OCI-LY1 (cell line): ENCODE results near the gene STAP1.

ENCODE experiments used
- EZH2 ChIP-seq: fragments of 200-600 bp; sonication (generic), shearing (Covaris generic); IDR thresholded peaks from 2 replicates; pipeline ENCODE4 v1.8.0; 2017; ENCODE audit warnings: borderline replicate concordance, mixed run types, mild to moderate bottlenecking, antibody characterized with exemption, low read length, moderate library complexity, mixed read lengths
- TF ChIP-seq, protein P1 (sequence below): fragments of 200-600 bp; sonication (generic), shearing (Covaris generic); IDR thresholded peaks from 2 replicates; pipeline ENCODE4 v1.5.1; 2017; ENCODE audit warnings: mild to moderate bottlenecking, antibody characterized with exemption, low read length, moderate library complexity, mixed read lengths

DNA sequence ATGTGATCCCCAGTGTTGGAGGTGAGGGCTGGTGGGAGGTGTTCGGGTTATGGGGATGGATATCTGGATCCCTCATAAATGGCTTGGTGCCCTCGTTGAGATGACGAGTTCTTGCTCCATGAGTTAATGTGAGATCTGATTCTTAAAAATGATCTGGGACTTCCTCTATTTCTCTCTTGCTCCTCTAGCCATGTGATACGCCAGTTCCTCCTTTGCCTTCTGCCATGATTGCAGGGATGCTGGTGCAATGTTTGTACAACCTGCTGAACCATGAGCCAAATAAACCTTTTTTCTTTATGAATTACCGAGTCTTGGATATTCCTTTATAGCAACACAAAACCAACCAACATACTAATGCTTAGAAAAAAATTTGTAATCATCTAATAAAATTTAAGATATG is 56.6 kb downstream of the STAP1 start:
- TF ChIP-seq, protein P1, sequence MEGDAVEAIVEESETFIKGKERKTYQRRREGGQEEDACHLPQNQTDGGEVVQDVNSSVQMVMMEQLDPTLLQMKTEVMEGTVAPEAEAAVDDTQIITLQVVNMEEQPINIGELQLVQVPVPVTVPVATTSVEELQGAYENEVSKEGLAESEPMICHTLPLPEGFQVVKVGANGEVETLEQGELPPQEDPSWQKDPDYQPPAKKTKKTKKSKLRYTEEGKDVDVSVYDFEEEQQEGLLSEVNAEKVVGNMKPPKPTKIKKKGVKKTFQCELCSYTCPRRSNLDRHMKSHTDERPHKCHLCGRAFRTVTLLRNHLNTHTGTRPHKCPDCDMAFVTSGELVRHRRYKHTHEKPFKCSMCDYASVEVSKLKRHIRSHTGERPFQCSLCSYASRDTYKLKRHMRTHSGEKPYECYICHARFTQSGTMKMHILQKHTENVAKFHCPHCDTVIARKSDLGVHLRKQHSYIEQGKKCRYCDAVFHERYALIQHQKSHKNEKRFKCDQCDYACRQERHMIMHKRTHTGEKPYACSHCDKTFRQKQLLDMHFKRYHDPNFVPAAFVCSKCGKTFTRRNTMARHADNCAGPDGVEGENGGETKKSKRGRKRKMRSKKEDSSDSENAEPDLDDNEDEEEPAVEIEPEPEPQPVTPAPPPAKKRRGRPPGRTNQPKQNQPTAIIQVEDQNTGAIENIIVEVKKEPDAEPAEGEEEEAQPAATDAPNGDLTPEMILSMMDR = no peak
- no peak for TF ChIP-seq EZH2
